Right lobe of liver (tissue), 4 donors: ENCODE data around the gene YJU2.
"Not testable (repeated sequence)": the region's sequence is repeated elsewhere in the genome, so short reads cannot be mapped to it uniquely, and the experiment has no call there.

Source experiments
- POLR2A ChIP-seq: fragments of 450-650 bp; IDR thresholded peaks from one replicate; pipeline ENCODE4 v1.6.1; 2017; ENCODE audit warnings: antibody characterized with exemption, mild to moderate bottlenecking
- TF ChIP-seq, protein P1 (sequence below), 4 donors: fragments of 200-600 bp in 3 of 4; fragments of 450-650 bp in 1 of 4; IDR thresholded peaks; one replicate each; pipeline versions ENCODE4 v1.5.1 to v1.8.0; 2016 to 2022; ENCODE audit warnings: antibody characterized with exemption in 4 of 4, mild to moderate bottlenecking in 2 of 4
- donor health status: DM: no; HTN: no; CAD: no.
- donor health status: DM: no; HTN: no; CAD: no.
- donor health status: DM: no; HTN: yes; CAD: no.

DNA sequence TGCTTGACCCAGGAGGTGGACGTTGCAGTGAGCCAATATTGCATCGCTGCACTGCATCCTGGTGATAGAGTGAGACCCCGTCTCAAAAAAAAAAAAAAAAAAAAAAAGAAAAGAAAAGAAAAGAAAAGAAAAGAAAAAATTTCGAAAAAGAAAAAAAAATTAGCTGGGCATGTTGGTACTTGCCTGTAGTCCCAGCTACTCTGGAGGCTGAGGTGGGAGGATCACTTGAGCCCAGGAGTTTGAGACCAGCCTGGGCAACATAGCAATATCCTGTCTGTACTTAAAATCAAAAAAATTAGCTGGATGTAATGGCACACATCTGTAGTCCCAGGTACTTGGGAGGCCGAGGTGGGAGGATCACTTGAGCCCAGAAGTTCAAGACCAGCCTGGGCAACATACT, 14.7 kb upstream of the YJU2 start:
- TF ChIP-seq, protein P1, sequence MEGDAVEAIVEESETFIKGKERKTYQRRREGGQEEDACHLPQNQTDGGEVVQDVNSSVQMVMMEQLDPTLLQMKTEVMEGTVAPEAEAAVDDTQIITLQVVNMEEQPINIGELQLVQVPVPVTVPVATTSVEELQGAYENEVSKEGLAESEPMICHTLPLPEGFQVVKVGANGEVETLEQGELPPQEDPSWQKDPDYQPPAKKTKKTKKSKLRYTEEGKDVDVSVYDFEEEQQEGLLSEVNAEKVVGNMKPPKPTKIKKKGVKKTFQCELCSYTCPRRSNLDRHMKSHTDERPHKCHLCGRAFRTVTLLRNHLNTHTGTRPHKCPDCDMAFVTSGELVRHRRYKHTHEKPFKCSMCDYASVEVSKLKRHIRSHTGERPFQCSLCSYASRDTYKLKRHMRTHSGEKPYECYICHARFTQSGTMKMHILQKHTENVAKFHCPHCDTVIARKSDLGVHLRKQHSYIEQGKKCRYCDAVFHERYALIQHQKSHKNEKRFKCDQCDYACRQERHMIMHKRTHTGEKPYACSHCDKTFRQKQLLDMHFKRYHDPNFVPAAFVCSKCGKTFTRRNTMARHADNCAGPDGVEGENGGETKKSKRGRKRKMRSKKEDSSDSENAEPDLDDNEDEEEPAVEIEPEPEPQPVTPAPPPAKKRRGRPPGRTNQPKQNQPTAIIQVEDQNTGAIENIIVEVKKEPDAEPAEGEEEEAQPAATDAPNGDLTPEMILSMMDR (IDR thresholded peaks at IDR 0.05), result not testable (repeated sequence)
- TF ChIP-seq POLR2A, result not testable (repeated sequence)
